ES-I3 (cell line): Measurements from ENCODE around the gene PSG4.
"Not testable (repeated sequence)": the region's sequence is repeated elsewhere in the genome, so short reads cannot be mapped to it uniquely, and the experiment has no call there.

ENCODE experiments used
- H3K36me3 ChIP-seq: 2 replicates; pipeline ENCODE4 v1.6.1; 2013; ENCODE audit warnings: mild to moderate bottlenecking, low read length, control low read depth, moderate library complexity; ENCODE audit not compliant: insufficient read depth
- H3K4me1 ChIP-seq: 2 replicates; pipeline ENCODE4 v1.6.1; 2013; ENCODE audit warnings: mild to moderate bottlenecking, control low read depth, low read length; ENCODE audit not compliant: insufficient read depth
- H3K9ac ChIP-seq: 2 replicates; pipeline ENCODE4 v1.6.1; 2013; ENCODE audit warnings: low read depth, mild to moderate bottlenecking, low read length, moderate library complexity
- H3K9me3 ChIP-seq: 2 replicates; pipeline ENCODE4 v1.6.1; 2013; ENCODE audit warnings: mild to moderate bottlenecking, low read length, moderate library complexity; ENCODE audit not compliant: control insufficient read depth, insufficient read depth

The PSG4 gene

GRCh38 chr19:43179569-43180147 lies 25.8 kb downstream of the PSG4 start:
- H3K9ac ChIP-seq, H3K36me3 ChIP-seq, H3K9me3 ChIP-seq, H3K4me1 ChIP-seq: not testable (repeated sequence)

GRCh38 chr19:43178577-43178976 lies 26.9 kb downstream of the PSG4 start:
- H3K4me1 ChIP-seq, H3K9me3 ChIP-seq, H3K36me3 ChIP-seq, H3K9ac ChIP-seq: not testable (repeated sequence)

GRCh38 chr19:43165906-43166305 lies 39.5 kb downstream of the PSG4 start:
- not testable (repeated sequence) for H3K9me3 ChIP-seq, H3K4me1 ChIP-seq, H3K9ac ChIP-seq, H3K36me3 ChIP-seq

- not testable (repeated sequence) for H3K9me3 ChIP-seq, H3K9ac ChIP-seq, H3K36me3 ChIP-seq, H3K4me1 ChIP-seq
Measured at GRCh38 chr19:43163135-43163534, 42.3 kb downstream of the PSG4 start.

- not testable (repeated sequence) for H3K9ac ChIP-seq
Measured at GRCh38 chr19:43162261-43162660, 43.2 kb downstream of the PSG4 start.

GRCh38 chr19:43152214-43152613 lies 53.2 kb downstream of the PSG4 start:
- Histone ChIP-seq H3K9me3 (no peaks in the 10 kb centered on the region), H3K4me1 (no peaks in the 10 kb centered on the region), H3K9ac (no peak overlapping the region), H3K36me3 (no peaks in the 10 kb centered on the region)

More at GRCh38 chr19:43162261-43162660, 43.2 kb downstream of the PSG4 start:
- H3K36me3 ChIP-seq, H3K9me3 ChIP-seq, H3K4me1 ChIP-seq: not testable (repeated sequence)

- not testable (repeated sequence) for H3K4me1 ChIP-seq, H3K9ac ChIP-seq, H3K36me3 ChIP-seq, H3K9me3 ChIP-seq
Measured at GRCh38 chr19:43149788-43150187, 55.6 kb downstream of the PSG4 start.

GRCh38 chr19:43148233-43148632 lies 57.2 kb downstream of the PSG4 start:
- no peaks in the 10 kb centered on the region for H3K9me3 ChIP-seq
- no peaks in the 10 kb centered on the region for H3K4me1 ChIP-seq
- H3K9ac ChIP-seq, result no peak overlapping the region
- no peaks in the 10 kb centered on the region for H3K36me3 ChIP-seq
